Stimulated activated CD8-positive, alpha-beta memory T cell treated with anti-CD3 and anti-CD28 coated beads, Interleukin-4, amount 100 ng/mL, for 24 hours (primary cell): ENCODE results near the gene CCDC14.
"Not testable (repeated sequence)": the region's sequence is repeated elsewhere in the genome, so short reads cannot be mapped to it uniquely, and the experiment has no call there.

Source experiments
- DNase-seq: peaks from one replicate; pipeline ENCODE4 v3.0.0-alpha.2; 2020; ENCODE audit warnings: low read depth

CCDC14 gene

GRCh38 chr3:123960781-123961507 is at the start of gene CCDC14:
Gene CCDC14, minus strand, starts transcription at chr3:123961229. Its CDS starts 56 bp downstream, at chr3:123961173.
- peak; percentile 75 for DNase-seq

GRCh38 chr3:124008321-124008720 is 47.3 kb upstream of the CCDC14 start:
- not testable (repeated sequence) for DNase-seq

- DNase-seq, result no peak
These were observed 46.2 kb upstream of the CCDC14 start for GRCh38 chr3:124007186-124007585.

- not testable (repeated sequence) for DNase-seq
These were observed 41.5 kb upstream of the CCDC14 start for GRCh38 chr3:124002405-124003079.

GRCh38 chr3:124001366-124001765 is 40.3 kb upstream of the CCDC14 start:
- not testable (repeated sequence) for DNase-seq

GRCh38 chr3:123997543-123997942 is 36.5 kb upstream of the CCDC14 start:
- DNase-seq, result no peak

GRCh38 chr3:123993818-123994217 is 32.8 kb upstream of the CCDC14 start:
- DNase-seq, result no peak

- not testable (repeated sequence) for DNase-seq
These were observed 30.9 kb upstream of the CCDC14 start, which contains the start of gene ROPN1 for GRCh38 chr3:123991730-123992588. Gene ROPN1, minus strand, starts transcription at chr3:123992124. Its CDS starts 11,643 bp downstream, at chr3:123980481.

GRCh38 chr3:123986427-123986826 is 25.4 kb upstream of the CCDC14 start:
- no peak for DNase-seq

GRCh38 chr3:123984957-123985356 is 23.9 kb upstream of the CCDC14 start:
- no peak for DNase-seq

GRCh38 chr3:123984350-123984749 is 23.3 kb upstream of the CCDC14 start:
- DNase-seq, result no peak

GRCh38 chr3:123981317-123981716 is 20.3 kb upstream of the CCDC14 start:
- not testable (repeated sequence) for DNase-seq

GRCh38 chr3:123980539-123980938 is 19.5 kb upstream of the CCDC14 start:
- no peak for DNase-seq

GRCh38 chr3:123979525-123980501 is 18.8 kb upstream of the CCDC14 start:
- not testable (repeated sequence) for DNase-seq

- DNase-seq, result not testable (repeated sequence)
These were observed 15.9 kb upstream of the CCDC14 start for GRCh38 chr3:123976904-123977303.

GRCh38 chr3:123976181-123976898 is 15.3 kb upstream of the CCDC14 start:
- DNase-seq, result not testable (repeated sequence)

GRCh38 chr3:123975030-123975429 is 14.0 kb upstream of the CCDC14 start:
- DNase-seq, result not testable (repeated sequence)

GRCh38 chr3:123971406-123971805 is 10.4 kb upstream of the CCDC14 start:
- no peak for DNase-seq

- not testable (repeated sequence) for DNase-seq
These were observed 6.2 kb upstream of the CCDC14 start for GRCh38 chr3:123967260-123967659.

GRCh38 chr3:123966799-123967198 is 5.8 kb upstream of the CCDC14 start:
- not testable (repeated sequence) for DNase-seq
